ENCODE measurements around the gene GSK3A. TPM values are rescaled to one million over a fixed set of nuclear protein-coding genes. Genes with fewer than 3 reads are reported as not detected.

Gene GSK3A
- total and polyA plus RNA-seq, 9 of the 15 experiments (the other 6 are each of a cell fraction or from before 2014, with no cell fraction given): 0.62 to 90.7 (median 33.3) TPM

GRCh38 chr19:42246922-42247639 lies 4.7 kb upstream of the GSK3A start (continued):
- no peak for TF ChIP-seq HEY1 (CRISPR knock-in tag; IDR thresholded peaks at IDR 0.05; ENCODE audit: borderline replicate concordance)
- peak; percentile 66 for TF ChIP-seq POLR2A (conservative IDR thresholded peaks at IDR 0.05)
- 0 out of 2 replicates have a peak, but pooled peaks have one; percentile 4 for TF ChIP-seq MYNN (IDR thresholded peaks at IDR 0.05)
- TF ChIP-seq MYNN (CRISPR knock-in tag; IDR thresholded peaks at IDR 0.05): no peak
- TF ChIP-seq SFPQ (IDR thresholded peaks at IDR 0.05; ENCODE audit: low read depth, low read length): no peak
- TF ChIP-seq KLF10 (CRISPR knock-in tag; IDR thresholded peaks at IDR 0.05): no peak
- no peak for TF ChIP-seq SAFB2 (IDR thresholded peaks at IDR 0.05; ENCODE audit: borderline replicate concordance, low read depth, low read length, severe bottlenecking)
- TF ChIP-seq MAZ (CRISPR knock-in tag; conservative IDR thresholded peaks at IDR 0.05 in 1 of 2, IDR thresholded peaks at IDR 0.05 in 1 of 2): no peak
- no peak for TF ChIP-seq CREB5 (CRISPR knock-in tag; IDR thresholded peaks at IDR 0.05)
- TF ChIP-seq TBP (optimal IDR thresholded peaks at IDR 0.05; ENCODE audit: low read depth, low read length): no peak
- TF ChIP-seq SMARCB1 (IDR thresholded peaks at IDR 0.05; ENCODE audit: insufficient read length, low read depth): no peak
- TF ChIP-seq POLR2B (IDR thresholded peaks at IDR 0.05; ENCODE audit: low read depth, partially characterized antibody): peak; percentile 57
- TF ChIP-seq TRIM24 (IDR thresholded peaks at IDR 0.05): no peak
